ENCODE measurements around the gene PPP5C.

- no peak for TF ChIP-seq POLR2A (IDR thresholded peaks at IDR 0.05)
- TF ChIP-seq CTCF (IDR thresholded peaks at IDR 0.05), result no peak
These were observed 19.9 kb downstream of the PPP5C start for GRCh38 chr19:46366620-46367292.
